Measurements from ENCODE around the gene PDZD4. TPM values are rescaled to one million over a fixed set of nuclear protein-coding genes. Genes with fewer than 3 reads are reported as not detected.

PDZD4 gene
- total and polyA plus RNA-seq, 2 of the 4 experiments (the other 2 are of a cell fraction), result under 0.01 to 0.38 TPM

- TF ChIP-seq BHLHE40 (IDR thresholded peaks at IDR 0.05; ENCODE audit: low read depth, low read length) (no peak), SMC3 (IDR thresholded peaks at IDR 0.05; ENCODE audit: low read depth, low read length) (no peak), POLR2A (IDR thresholded peaks at IDR 0.05; ENCODE audit: low read depth, low read length) (no peak), USF2 (IDR thresholded peaks at IDR 0.05; ENCODE audit: low read depth, low read length) (no peak), RCOR1 (IDR thresholded peaks at IDR 0.05; ENCODE audit: insufficient replicate concordance, low read length) (no peak), ELK1 (IDR thresholded peaks at IDR 0.05; ENCODE audit: borderline replicate concordance, low read depth, low read length) (no peak), RFX5 (IDR thresholded peaks at IDR 0.05; ENCODE audit: low read depth, low read length) (no peak), RAD21 (IDR thresholded peaks at IDR 0.05; ENCODE audit: low read length) (no peak), CTCF (conservative IDR thresholded peaks at IDR 0.05; ENCODE audit: low read depth, low read length) (no peak), MXI1 (IDR thresholded peaks at IDR 0.05; ENCODE audit: borderline replicate concordance, low read depth, low read length) (no peak)
- dilution Hi-C loops (cut with HindIII; ENCODE audit: low sequenced_read_pairs, unreplicated experiment) (no loop called here), intact Hi-C loops (cut with micrococcal nuclease) (no loop called here), in situ Hi-C loops (cut with MboI; ENCODE audit: low sequenced_read_pairs) (no loop called here)
- Histone ChIP-seq H2BK20ac (ENCODE audit: low read depth, low read length) (no peak overlapping the region), H2BK15ac (ENCODE audit: low read depth, low read length) (no peak overlapping the region), H4K20me1 (ENCODE audit: insufficient read depth, low read length) (no peaks in the 10 kb centered on the region), H2AK5ac (ENCODE audit: low read depth, low read length) (no peak overlapping the region), H3K14ac (replicated peaks; ENCODE audit: low read depth, low read length) (no peak overlapping the region), H3K9ac (ENCODE audit: low read depth, low read length) (no peak overlapping the region), H3K79me1 (ENCODE audit: low read depth in 1 of 2, low read length in 2 of 2) (peaks cover 0 to 3% of the 10 kb centered on the region in 2 experiments; a peak in 1 of 4 replicates), H3K4ac (ENCODE audit: low read depth, low read length) (no peak overlapping the region), H3K36me3 (ENCODE audit: control insufficient read depth, insufficient read depth, low read length) (peaks cover 2% of the 10 kb centered on the region; the same call in 1 of the 2 replicates), H2AFZ (replicated peaks; ENCODE audit: low read length, poor library complexity) (no peak overlapping the region), H3K27me3 (ENCODE audit: control insufficient read depth, insufficient read depth, low read length) (no peaks in the 10 kb centered on the region), H2BK120ac (ENCODE audit: low read depth, low read length) (no peak overlapping the region), H3K56ac (ENCODE audit: extremely low read depth, insufficient read depth, low read length) (no peak overlapping the region), H2AK9ac (replicated peaks; ENCODE audit: low read depth, low read length, poor library complexity) (no peak overlapping the region), H4K8ac (ENCODE audit: low read depth in 2 of 2, low read length in 2 of 2) (no peak overlapping the region), H3K4me1 (ENCODE audit: control insufficient read depth, insufficient read depth, low read length) (peaks cover 5% of the 10 kb centered on the region), H3K23ac (ENCODE audit: low read depth, low read length) (no peak overlapping the region), H3K9me3 (ENCODE audit: control insufficient read depth, insufficient read depth, low read length) (no peaks in the 10 kb centered on the region; the same call in 1 of the 2 replicates), H3K4me2 (ENCODE audit: low read depth, low read length) (no peak overlapping the region), H3K27ac (ENCODE audit: insufficient read depth, low read length) (no peak overlapping the region), H3K9me1 (ENCODE audit: insufficient read depth, low read length) (no peaks in the 10 kb centered on the region), H4K91ac (ENCODE audit: insufficient read depth, low read depth, low read length) (no peak overlapping the region), H3K18ac (ENCODE audit: low read depth, low read length) (no peak overlapping the region), H3K4me3 (ENCODE audit: insufficient read depth, low read depth, low read length) (no peak overlapping the region), H4K5ac (ENCODE audit: low read depth, low read length) (no peak overlapping the region), H2BK5ac (ENCODE audit: low read depth, low read length, poor library complexity, severe bottlenecking) (no peak overlapping the region)
- BruUV-seq (replicated peaks), result no TSS peak
- WGBS, 2 experiments (ENCODE audit: extremely low coverage in 2 of 2, insufficient read length in 1 of 2), result 81% methylated on average over 9 of the region's 18 CpGs; no CpG with 5 or more reads in 1 of the 2 experiments
- no peak for ATAC-seq (ENCODE audit: low read depth)
- ChIA-PET POLR2A (ENCODE audit: unreplicated experiment) (no interaction called here), CTCF (no interaction called here)
- DNase-seq, result no peak
Observed at GRCh38 chrX:153770601-153771414, 59.5 kb downstream of the PDZD4 start.

Measured in IMR-90 (cell line).